HepG2 (cell line): Measurements from ENCODE around the gene SPACA4. TPM values are rescaled to one million over a fixed set of nuclear protein-coding genes. Genes with fewer than 3 reads are reported as not detected.

ENCODE experiments used
- ARHGAP35 ChIP-seq: sonication (generic); formaldehyde crosslinking; IDR thresholded peaks from 2 replicates; pipeline ENCODE4 v1.9.0; 2022; ENCODE audit warnings: mild to moderate bottlenecking, inconsistent platforms, moderate library complexity, missing genetic modification reagents, borderline replicate concordance
- KDM1A ChIP-seq: IDR thresholded peaks from 2 replicates; pipeline ENCODE4 v1.6.1; 2016; ENCODE audit warnings: missing compliant biosample characterization
- MED8 ChIP-seq: sonication (generic); formaldehyde crosslinking; IDR thresholded peaks from 2 replicates; pipeline ENCODE4 v1.8.1; 2023; ENCODE audit warnings: mild to moderate bottlenecking, missing genetic modification reagents; ENCODE audit not compliant: insufficient replicate concordance
- NFYC ChIP-seq: IDR thresholded peaks from 2 replicates; pipeline ENCODE4 v1.6.1; 2016; ENCODE audit warnings: missing genetic modification reagents, missing compliant biosample characterization
- RFX3 ChIP-seq: IDR thresholded peaks from 2 replicates; pipeline ENCODE4 v1.6.1; 2016; ENCODE audit warnings: missing biosample characterization, missing genetic modification reagents
- SOX13 ChIP-seq, 3 experiments: fragments of 450-650 bp in 1 of 3; sonication (generic) in 1 of 3; formaldehyde crosslinking in 1 of 3; IDR thresholded peaks in 2 of 3; conservative IDR thresholded peaks in 1 of 3; 2 replicates each; pipeline versions ENCODE4 v1.5.0 to v1.6.1; 2016 to 2020; ENCODE audit warnings: antibody characterized with exemption in 1 of 3, mild to moderate bottlenecking in 1 of 3, missing compliant biosample characterization in 1 of 3, missing genetic modification reagents in 1 of 3, moderate library complexity in 1 of 3
- STAG1 ChIP-seq: sonication (generic); formaldehyde crosslinking; IDR thresholded peaks from 2 replicates; pipeline ENCODE4 v1.4.0; 2020; ENCODE audit warnings: missing genetic modification reagents
- TBX3 ChIP-seq: fragments of 450-650 bp; IDR thresholded peaks from 2 replicates; pipeline ENCODE4 v1.6.1; 2017; ENCODE audit warnings: antibody characterized with exemption, mild to moderate bottlenecking, inconsistent platforms, borderline replicate concordance
- TFE3 ChIP-seq: IDR thresholded peaks from 2 replicates; pipeline ENCODE4 v1.6.1; 2016
- ZFP91 ChIP-seq: sonication (generic); formaldehyde crosslinking; IDR thresholded peaks from 2 replicates; pipeline ENCODE4 v1.9.0; 2022; ENCODE audit warnings: missing genetic modification reagents, mild to moderate bottlenecking, borderline replicate concordance
- ZMYM2 ChIP-seq: sonication (generic); formaldehyde crosslinking; IDR thresholded peaks from 2 replicates; pipeline ENCODE4 v1.8.0; 2022; ENCODE audit warnings: mild to moderate bottlenecking, missing genetic modification reagents
- ZNF235 ChIP-seq: sonication (generic); formaldehyde crosslinking; IDR thresholded peaks from 2 replicates; pipeline ENCODE4 v1.8.1; 2023; ENCODE audit warnings: mild to moderate bottlenecking, missing genetic modification reagents, borderline replicate concordance
- ZNF501 ChIP-seq: sonication (generic); formaldehyde crosslinking; IDR thresholded peaks from 2 replicates; pipeline ENCODE4 v1.5.1; 2020; ENCODE audit warnings: mild to moderate bottlenecking, moderate library complexity, missing genetic modification reagents
- ZNF552 ChIP-seq: sonication (generic); formaldehyde crosslinking; IDR thresholded peaks from 2 replicates; pipeline ENCODE4 v1.9.0; 2022; ENCODE audit warnings: missing genetic modification reagents, mild to moderate bottlenecking, borderline replicate concordance
- ZNF567 ChIP-seq: sonication (generic); formaldehyde crosslinking; IDR thresholded peaks from 2 replicates; pipeline ENCODE4 v1.8.1; 2023; ENCODE audit warnings: mild to moderate bottlenecking, missing genetic modification reagents, borderline replicate concordance
- ZSCAN20 ChIP-seq: sonication (generic); formaldehyde crosslinking; IDR thresholded peaks from 2 replicates; pipeline ENCODE4 v1.4.0; 2020; ENCODE audit warnings: missing genetic modification reagents, mild to moderate bottlenecking, borderline replicate concordance
- polyA plus RNA-seq, 8 experiments: library from polyadenylated mRNA; depleted of rRNA in 3 of 8; stranded (reverse) in 7 of 8; unstranded in 1 of 8; fragments of >200 nt; fragmentation: Illumina TruSeq in 4 of 8; extraction: Trizol in 4 of 8; gene quantifications; 2 replicates each; pipeline versions ENCODE4 v1.2.1 to v1.2.3, GENCODE V29; 2011 to 2016; ENCODE audit warnings: low read depth in 4 of 8, missing spikeins in 1 of 8, mixed read lengths in 1 of 8; ENCODE audit not compliant: insufficient read depth in 1 of 8
- total RNA-seq, 5 experiments: library from RNA; depleted of rRNA; stranded (reverse); fragments of >200 nt; fragmentation: Illumina TruSeq; extraction: Trizol; gene quantifications; 2 replicates each; pipeline ENCODE4 v1.2.3, GENCODE V29; 2016; ENCODE audit warnings: low read depth in 1 of 5
- TF ChIP-seq, protein P1 (sequence below): sonication (generic); formaldehyde crosslinking; IDR thresholded peaks from 2 replicates; pipeline ENCODE4 v1.9.0; 2021; ENCODE audit warnings: missing genetic modification reagents, borderline replicate concordance
- TF ChIP-seq, protein P2 (sequence below): sonication (generic); formaldehyde crosslinking; IDR thresholded peaks from 2 replicates; pipeline ENCODE4 v1.9.0; 2021; ENCODE audit warnings: missing genetic modification reagents, mild to moderate bottlenecking, borderline replicate concordance
- TF ChIP-seq, protein P3 (sequence below): sonication (generic); formaldehyde crosslinking; IDR thresholded peaks from 2 replicates; pipeline ENCODE4 v1.4.0; 2020; ENCODE audit warnings: missing genetic modification reagents

SPACA4 gene
- total and polyA plus RNA-seq, 2 of the 13 experiments (the other 11 are each of a cell fraction or from before 2014, with no cell fraction given) = not detected

DNA sequence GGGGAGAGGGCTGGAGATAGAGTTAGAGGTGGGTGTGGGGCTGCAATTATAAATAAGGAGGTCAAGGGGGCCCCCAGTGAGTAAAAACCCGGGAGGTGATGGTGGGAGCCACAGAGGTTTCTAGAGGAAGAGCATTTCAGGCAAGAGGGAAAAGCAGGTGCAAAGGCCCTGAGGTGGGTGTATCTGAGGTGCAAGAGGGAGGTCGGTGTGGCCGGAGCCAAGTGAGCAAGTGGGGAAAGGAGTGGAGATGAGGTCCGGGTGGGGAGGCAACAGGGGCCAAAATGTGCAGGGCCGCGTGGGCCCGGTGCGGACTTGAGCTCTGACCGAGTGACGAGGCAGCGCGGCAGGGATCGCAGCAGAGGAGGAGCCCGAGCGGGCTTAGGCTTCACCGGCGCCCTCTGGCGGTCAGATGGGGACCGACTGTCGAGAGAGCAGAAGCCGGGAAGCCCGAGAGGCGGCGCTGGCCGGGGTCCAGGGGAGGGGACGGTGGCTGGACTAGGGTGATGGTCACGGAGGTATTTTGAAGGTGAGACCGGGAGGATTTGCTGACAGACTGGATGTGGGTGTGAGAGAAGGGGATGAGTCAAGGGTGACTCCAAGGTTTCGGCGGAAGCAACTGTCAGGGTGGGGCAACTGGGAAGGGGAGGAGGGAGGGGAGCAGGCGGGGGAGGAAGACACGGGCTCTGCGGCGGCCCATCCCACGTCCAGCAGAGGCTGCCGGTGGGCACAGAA, 17.7 kb upstream of the SPACA4 start (continued):
- TF ChIP-seq ZNF552 (no peak), ZNF567 (CRISPR knock-in tag) (no peak), KDM1A (CRISPR knock-in tag) (peak; percentile 86), ZSCAN20 (CRISPR knock-in tag) (no peak), TFE3 (CRISPR knock-in tag) (no peak), ZFP91 (CRISPR knock-in tag) (peak; percentile 68; the same call in 1 of the 2 replicates), MED8 (CRISPR knock-in tag) (no peak), ARHGAP35 (no peak), ZNF501 (0 out of 2 replicates have a peak, but pooled peaks have one; percentile 27), SOX13 (IDR thresholded peaks at IDR 0.05) (no peak), SOX13 (CRISPR knock-in tag; conservative IDR thresholded peaks at IDR 0.05 in 1 of 2, IDR thresholded peaks at IDR 0.05 in 1 of 2) (0 out of 4 replicates have a peak, but pooled peaks of 1 of the 2 experiments have one; percentile 12), NFYC (no peak), ZMYM2 (CRISPR knock-in tag) (no peak), RFX3 (CRISPR knock-in tag) (no peak), STAG1 (CRISPR knock-in tag) (peak; percentile 70), TBX3 (no peak), ZNF235 (no peak)
- TF ChIP-seq, protein P1, sequence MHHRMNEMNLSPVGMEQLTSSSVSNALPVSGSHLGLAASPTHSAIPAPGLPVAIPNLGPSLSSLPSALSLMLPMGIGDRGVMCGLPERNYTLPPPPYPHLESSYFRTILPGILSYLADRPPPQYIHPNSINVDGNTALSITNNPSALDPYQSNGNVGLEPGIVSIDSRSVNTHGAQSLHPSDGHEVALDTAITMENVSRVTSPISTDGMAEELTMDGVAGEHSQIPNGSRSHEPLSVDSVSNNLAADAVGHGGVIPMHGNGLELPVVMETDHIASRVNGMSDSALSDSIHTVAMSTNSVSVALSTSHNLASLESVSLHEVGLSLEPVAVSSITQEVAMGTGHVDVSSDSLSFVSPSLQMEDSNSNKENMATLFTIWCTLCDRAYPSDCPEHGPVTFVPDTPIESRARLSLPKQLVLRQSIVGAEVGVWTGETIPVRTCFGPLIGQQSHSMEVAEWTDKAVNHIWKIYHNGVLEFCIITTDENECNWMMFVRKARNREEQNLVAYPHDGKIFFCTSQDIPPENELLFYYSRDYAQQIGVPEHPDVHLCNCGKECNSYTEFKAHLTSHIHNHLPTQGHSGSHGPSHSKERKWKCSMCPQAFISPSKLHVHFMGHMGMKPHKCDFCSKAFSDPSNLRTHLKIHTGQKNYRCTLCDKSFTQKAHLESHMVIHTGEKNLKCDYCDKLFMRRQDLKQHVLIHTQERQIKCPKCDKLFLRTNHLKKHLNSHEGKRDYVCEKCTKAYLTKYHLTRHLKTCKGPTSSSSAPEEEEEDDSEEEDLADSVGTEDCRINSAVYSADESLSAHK (CRISPR knock-in tag) = no peak
- TF ChIP-seq, protein P2, sequence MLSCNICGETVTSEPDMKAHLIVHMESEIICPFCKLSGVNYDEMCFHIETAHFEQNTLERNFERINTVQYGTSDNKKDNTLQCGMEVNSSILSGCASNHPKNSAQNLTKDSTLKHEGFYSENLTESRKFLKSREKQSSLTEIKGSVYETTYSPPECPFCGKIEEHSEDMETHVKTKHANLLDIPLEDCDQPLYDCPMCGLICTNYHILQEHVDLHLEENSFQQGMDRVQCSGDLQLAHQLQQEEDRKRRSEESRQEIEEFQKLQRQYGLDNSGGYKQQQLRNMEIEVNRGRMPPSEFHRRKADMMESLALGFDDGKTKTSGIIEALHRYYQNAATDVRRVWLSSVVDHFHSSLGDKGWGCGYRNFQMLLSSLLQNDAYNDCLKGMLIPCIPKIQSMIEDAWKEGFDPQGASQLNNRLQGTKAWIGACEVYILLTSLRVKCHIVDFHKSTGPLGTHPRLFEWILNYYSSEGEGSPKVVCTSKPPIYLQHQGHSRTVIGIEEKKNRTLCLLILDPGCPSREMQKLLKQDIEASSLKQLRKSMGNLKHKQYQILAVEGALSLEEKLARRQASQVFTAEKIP (CRISPR knock-in tag) = no peak
- TF ChIP-seq, protein P3, sequence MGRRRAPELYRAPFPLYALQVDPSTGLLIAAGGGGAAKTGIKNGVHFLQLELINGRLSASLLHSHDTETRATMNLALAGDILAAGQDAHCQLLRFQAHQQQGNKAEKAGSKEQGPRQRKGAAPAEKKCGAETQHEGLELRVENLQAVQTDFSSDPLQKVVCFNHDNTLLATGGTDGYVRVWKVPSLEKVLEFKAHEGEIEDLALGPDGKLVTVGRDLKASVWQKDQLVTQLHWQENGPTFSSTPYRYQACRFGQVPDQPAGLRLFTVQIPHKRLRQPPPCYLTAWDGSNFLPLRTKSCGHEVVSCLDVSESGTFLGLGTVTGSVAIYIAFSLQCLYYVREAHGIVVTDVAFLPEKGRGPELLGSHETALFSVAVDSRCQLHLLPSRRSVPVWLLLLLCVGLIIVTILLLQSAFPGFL (CRISPR knock-in tag) = no peak
